GM12878 (cell line): ENCODE measurements around the gene ITPR3.

Experiments used
- BHLHE40 ChIP-seq, 2 experiments: fragments of 450-650 bp in 1 of 2; IDR thresholded peaks; 2 replicates each; pipeline ENCODE4 v1.6.1; 2011 to 2017; ENCODE audit warnings: low read depth in 2 of 2, borderline replicate concordance in 1 of 2, improper control_type of control experiment in 1 of 2, low read length in 1 of 2, mild to moderate bottlenecking in 1 of 2
- CREM ChIP-seq: IDR thresholded peaks from 2 replicates; pipeline ENCODE4 v1.6.1; 2014; ENCODE audit warnings: antibody characterized with exemption, low read depth
- CTCF ChIP-seq, 3 experiments: IDR thresholded peaks in 2 of 3; conservative IDR thresholded peaks in 1 of 3; 2 replicates each; pipeline ENCODE4 v1.5.1; 2011; ENCODE audit warnings: low read depth in 3 of 3, low read length in 3 of 3, mild to moderate bottlenecking in 3 of 3, control low read depth in 2 of 3, moderate library complexity in 2 of 3, inconsistent platforms in 1 of 3, mixed read lengths in 1 of 3; ENCODE audit not compliant: control insufficient read depth in 2 of 3, insufficient read depth in 1 of 3; ENCODE audit errors: extremely low read depth in 1 of 3
- EP300 ChIP-seq, 2 experiments: fragments of 150-350 bp in 1 of 2; IDR thresholded peaks; 2 replicates each; pipeline ENCODE4 v1.6.1; 2011 to 2012; ENCODE audit warnings: low read depth in 2 of 2, low read length in 2 of 2, borderline replicate concordance in 1 of 2, improper control_type of control experiment in 1 of 2, inconsistent platforms in 1 of 2; ENCODE audit not compliant: control insufficient read depth in 1 of 2
- ETV6 ChIP-seq, 2 experiments: fragments of 450-650 bp in 1 of 2; IDR thresholded peaks in 1 of 2; conservative IDR thresholded peaks in 1 of 2; 2 replicates each; pipeline ENCODE4 v1.6.1; 2014; ENCODE audit warnings: antibody characterized with exemption in 1 of 2, borderline replicate concordance in 1 of 2, low read depth in 1 of 2, mild to moderate bottlenecking in 1 of 2, moderate library complexity in 1 of 2
- GABPA ChIP-seq: IDR thresholded peaks from 2 replicates; pipeline ENCODE4 v1.6.1; 2014; ENCODE audit warnings: antibody characterized with exemption, low read depth, mild to moderate bottlenecking, inconsistent platforms
- KDM1A ChIP-seq: fragments of 200-600 bp; sonication (generic); IDR thresholded peaks from 2 replicates; pipeline ENCODE4 v1.6.1; 2016; ENCODE audit warnings: borderline replicate concordance
- MTA2 ChIP-seq: fragments of 450-650 bp; IDR thresholded peaks from 2 replicates; pipeline ENCODE4 v1.6.1; 2016; ENCODE audit warnings: low read depth, mild to moderate bottlenecking, moderate library complexity
- NFIC ChIP-seq: IDR thresholded peaks from 2 replicates; pipeline ENCODE4 v1.6.1; 2012; ENCODE audit warnings: low read depth, mild to moderate bottlenecking, inconsistent platforms, low read length, moderate library complexity
- POLR2AphosphoS5 ChIP-seq: IDR thresholded peaks from 2 replicates; pipeline ENCODE4 v1.6.1; 2011; ENCODE audit warnings: mild to moderate bottlenecking, low read length, inconsistent platforms
- TCF12 ChIP-seq: IDR thresholded peaks from 2 replicates; pipeline ENCODE4 v1.6.1; 2011; ENCODE audit warnings: low read depth, mild to moderate bottlenecking, low read length
- USF2 ChIP-seq: IDR thresholded peaks from 2 replicates; pipeline ENCODE4 v1.6.1; 2011; ENCODE audit warnings: low read depth, low read length, improper control_type of control experiment, borderline replicate concordance

GRCh38 chr6:33696076-33696475, 75.0 kb downstream of the ITPR3 start:
- TF ChIP-seq ETV6 (conservative IDR thresholded peaks at IDR 0.05 in 1 of 2, IDR thresholded peaks at IDR 0.05 in 1 of 2; ENCODE audit: borderline replicate concordance in 1 of 2, low read depth in 1 of 2) (no peak), NFIC (no peak), GABPA (no peak), CTCF (IDR thresholded peaks at IDR 0.05 in 2 of 3, conservative IDR thresholded peaks at IDR 0.05 in 1 of 3; ENCODE audit: control insufficient read depth in 2 of 3, extremely low read depth in 1 of 3, insufficient read depth in 1 of 3, low read depth in 3 of 3, low read length in 3 of 3) (no peak), USF2 (no peak), KDM1A (no peak), CREM (no peak), TCF12 (no peak), MTA2 (no peak), BHLHE40 (IDR thresholded peaks at IDR 0.05; ENCODE audit: borderline replicate concordance in 1 of 2, low read depth in 2 of 2, low read length in 1 of 2) (no peak), POLR2AphosphoS5 (no peak), EP300 (IDR thresholded peaks at IDR 0.05; ENCODE audit: borderline replicate concordance in 1 of 2, control insufficient read depth in 1 of 2, low read depth in 2 of 2, low read length in 2 of 2) (no peak)
